Spleen (tissue), 11 donors: Measurements from ENCODE around the gene PRPS1. TPM values are rescaled to one million over a fixed set of nuclear protein-coding genes. Genes with fewer than 3 reads are reported as not detected.
"Not testable (repeated sequence)": the region's sequence is repeated elsewhere in the genome, so short reads cannot be mapped to it uniquely, and the experiment has no call there.

Experiments
- DNase-seq: peaks from one replicate; pipeline ENCODE4 v3.0.0-alpha.2; 2020
- H3K27ac ChIP-seq, 8 donors: fragments of 200-600 bp; sonication (generic) in 7 of 8; 1 replicate in 4 of 8; 2 replicates in 4 of 8; pipeline versions ENCODE4 v1.5.0 to v1.8.0; 2016 to 2021; ENCODE audit warnings: inconsistent platforms in 4 of 8, mild to moderate bottlenecking in 4 of 8, moderate library complexity in 1 of 8
- H3K27me3 ChIP-seq, 7 donors: fragments of 200-600 bp; sonication (generic) in 6 of 7; replicated peaks in 1 of 7; 1 replicate in 4 of 7; 2 replicates in 3 of 7; pipeline versions ENCODE4 v1.5.0 to v1.8.0; 2016 to 2021; ENCODE audit warnings: inconsistent platforms in 3 of 7, mild to moderate bottlenecking in 1 of 7
- H3K36me3 ChIP-seq, 6 donors: fragments of 200-600 bp; sonication (generic) in 5 of 6; 1 replicate in 4 of 6; 2 replicates in 2 of 6; pipeline versions ENCODE4 v1.5.0 to v1.8.0; 2016 to 2021; ENCODE audit warnings: inconsistent platforms in 2 of 6
- H3K4me1 ChIP-seq, 6 donors: fragments of 200-600 bp; sonication (generic) in 5 of 6; 1 replicate in 3 of 6; 2 replicates in 3 of 6; pipeline versions ENCODE4 v1.5.0 to v1.8.0; 2016 to 2021; ENCODE audit warnings: inconsistent platforms in 3 of 6
- H3K4me3 ChIP-seq, 8 donors: fragments of 200-600 bp; sonication (generic) in 7 of 8; 1 replicate in 4 of 8; 2 replicates in 4 of 8; pipeline versions ENCODE4 v1.5.0 to v1.8.0; 2016 to 2021; ENCODE audit warnings: inconsistent platforms in 4 of 8, mild to moderate bottlenecking in 4 of 8, moderate library complexity in 2 of 8
- H3K9me3 ChIP-seq, 8 donors: fragments of 200-600 bp; sonication (generic) in 7 of 8; 1 replicate in 4 of 8; 2 replicates in 4 of 8; pipeline versions ENCODE4 v1.5.0 to v1.8.0; 2016 to 2021; ENCODE audit warnings: inconsistent platforms in 4 of 8
- POLR2A ChIP-seq, 3 donors: fragments of 450-650 bp; IDR thresholded peaks; one replicate each; pipeline ENCODE4 v1.5.1; 2017; ENCODE audit warnings: antibody characterized with exemption in 3 of 3, mild to moderate bottlenecking in 1 of 3
- POLR2AphosphoS5 ChIP-seq, 3 donors: sonication (generic); formaldehyde crosslinking; IDR thresholded peaks; one replicate each; pipeline ENCODE4 v1.5.1; 2017; ENCODE audit warnings: antibody characterized with exemption in 3 of 3
- WGBS, 5 donors: extraction: QIAGEN DNeasy Blood & Tissue Kit in 3 of 5; methylation state at CpG; one replicate each; pipeline versions ENCODE4 v1.1.5 to v1.1.7; 2013 to 2018; 5-methylcytosine and 5-hydroxymethylcytosine counted together
- intact Hi-C: fragments of 100-400 bp; cut with DNase I; formaldehyde crosslinking; loops from one replicate; pipeline ENCODE4 v1.15.0; 2023; ENCODE audit warnings: low total_unique reads
- polyA plus RNA-seq, 3 donors: library from polyadenylated mRNA; stranded (reverse); fragments of 200-250 nt; gene quantifications; one replicate each; pipeline ENCODE4 v1.2.1, GENCODE V29; 2013
- total RNA-seq, 7 donors: library from RNA; depleted of rRNA in 3 of 7; stranded (reverse); fragments of >200 nt in 3 of 7; fragmentation: NEBNext Ultra II Directional in 4 of 7; extraction: Animal tissue kit (Norgen Biotek cat#: 25700) in 4 of 7; gene quantifications; one replicate each; pipeline versions ENCODE4 v1.1.0 to v1.2.1, GENCODE V29; 2016 to 2021
- TF ChIP-seq, protein P1 (sequence below), 11 experiments: fragments of 200-600 bp in 7 of 11; fragments of 450-650 bp in 4 of 11; sonication (generic) in 4 of 11; IDR thresholded peaks in 8 of 11; conservative IDR thresholded peaks in 3 of 11; 1 replicate in 7 of 11; 2 replicates in 4 of 11; pipeline versions ENCODE4 v1.4.0 to v1.8.0; 2016 to 2021; ENCODE audit warnings: antibody characterized with exemption in 11 of 11, inconsistent platforms in 4 of 11, mild to moderate bottlenecking in 1 of 11
- donor health status: healthy with polysubstance abuse.
- donor health status: DM: no; HTN: no; CAD: no; lungs with moderate emphysema.
- donor health status: DM: no; HTN: no; CAD: no.
- donor health status: Bipolar disorder and iron deficiency.
- donor health status: healthy.
- donor health status: DM: no; HTN: no; CAD: no.
- donor health status: DM: yes; HTN: yes; CAD: no.

PRPS1 gene
- total and polyA plus RNA-seq, 10 donors, result 15.0 to 47.6 (median 36.1) TPM

DNA sequence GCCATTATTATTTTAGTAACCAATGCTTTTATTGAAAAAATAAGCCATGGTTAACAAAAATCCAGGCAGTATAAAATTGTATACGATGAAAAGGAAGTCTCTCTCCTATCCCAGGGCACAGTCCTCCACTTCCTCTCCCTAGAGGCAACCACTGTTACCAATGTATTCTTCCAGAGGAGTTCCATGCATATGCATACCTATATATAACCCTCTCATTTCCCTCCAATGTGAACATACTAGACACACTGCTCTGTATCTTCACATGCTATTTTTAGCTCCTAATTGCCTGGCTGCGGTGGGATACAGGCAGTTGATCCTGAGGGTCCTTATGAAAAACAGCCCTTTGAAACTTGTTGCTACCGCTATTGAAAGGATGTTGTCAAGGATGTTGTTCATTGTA is 33.8 kb downstream of the PRPS1 start:
- Histone ChIP-seq H3K27ac (no peak overlapping the region), H3K27me3 (peaks cover 0 to 13% (median 0%) of the 10 kb centered on the region in 7 donors), H3K4me3 (no peak overlapping the region), H3K4me1 (peaks cover 0 to 6% (median 0%) of the 10 kb centered on the region in 6 donors), H3K36me3 (peaks cover 0 to 6% (median 0%) of the 10 kb centered on the region in 6 donors), H3K9me3 (no peaks in the 10 kb centered on the region)
- intact Hi-C loops, result no loop called here
- no peak for DNase-seq
- TF ChIP-seq POLR2A (IDR thresholded peaks at IDR 0.05), result no peak
- TF ChIP-seq, protein P1, sequence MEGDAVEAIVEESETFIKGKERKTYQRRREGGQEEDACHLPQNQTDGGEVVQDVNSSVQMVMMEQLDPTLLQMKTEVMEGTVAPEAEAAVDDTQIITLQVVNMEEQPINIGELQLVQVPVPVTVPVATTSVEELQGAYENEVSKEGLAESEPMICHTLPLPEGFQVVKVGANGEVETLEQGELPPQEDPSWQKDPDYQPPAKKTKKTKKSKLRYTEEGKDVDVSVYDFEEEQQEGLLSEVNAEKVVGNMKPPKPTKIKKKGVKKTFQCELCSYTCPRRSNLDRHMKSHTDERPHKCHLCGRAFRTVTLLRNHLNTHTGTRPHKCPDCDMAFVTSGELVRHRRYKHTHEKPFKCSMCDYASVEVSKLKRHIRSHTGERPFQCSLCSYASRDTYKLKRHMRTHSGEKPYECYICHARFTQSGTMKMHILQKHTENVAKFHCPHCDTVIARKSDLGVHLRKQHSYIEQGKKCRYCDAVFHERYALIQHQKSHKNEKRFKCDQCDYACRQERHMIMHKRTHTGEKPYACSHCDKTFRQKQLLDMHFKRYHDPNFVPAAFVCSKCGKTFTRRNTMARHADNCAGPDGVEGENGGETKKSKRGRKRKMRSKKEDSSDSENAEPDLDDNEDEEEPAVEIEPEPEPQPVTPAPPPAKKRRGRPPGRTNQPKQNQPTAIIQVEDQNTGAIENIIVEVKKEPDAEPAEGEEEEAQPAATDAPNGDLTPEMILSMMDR (IDR thresholded peaks at IDR 0.05 in 8 of 11, conservative IDR thresholded peaks at IDR 0.05 in 3 of 11), result no peak
- no peak for TF ChIP-seq POLR2AphosphoS5 (IDR thresholded peaks at IDR 0.05)
- WGBS, 5 donors, result 40 to 70% (median 55%) methylated on average over 3 of the region's 3 CpGs

DNA sequence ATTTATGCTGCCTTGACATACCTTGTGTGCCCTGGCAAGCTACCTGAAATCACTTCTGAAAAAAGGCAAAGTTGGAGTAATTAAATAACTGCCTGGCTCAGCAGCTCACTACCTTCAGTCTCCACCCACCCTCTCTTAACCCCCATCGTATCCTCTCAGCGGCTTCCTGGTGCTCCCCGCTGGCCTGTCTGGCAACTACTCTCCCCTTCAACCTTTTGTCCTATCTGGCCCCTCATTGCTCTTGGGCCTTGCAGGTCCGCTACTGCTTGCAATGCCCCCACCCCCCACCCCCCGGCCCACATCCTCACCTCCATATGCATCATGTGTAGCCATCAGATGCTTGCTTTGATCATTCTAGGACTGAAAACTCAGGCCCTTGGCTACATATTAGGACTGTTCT is 34.5 kb downstream of the PRPS1 start:
- H3K4me3 ChIP-seq, result no peak overlapping the region
- peaks cover 0 to 13% (median 0%) of the 10 kb centered on the region in 7 donors for H3K27me3 ChIP-seq
- no peak overlapping the region for H3K27ac ChIP-seq
- intact Hi-C loops, result no loop called here
- peaks cover 0 to 6% (median 0%) of the 10 kb centered on the region in 6 donors for H3K4me1 ChIP-seq
- WGBS, 5 donors, result 27 to 79% (median 69%) methylated on average over 5 of the region's 5 CpGs
- H3K36me3 ChIP-seq, result peaks cover 0 to 6% (median 0%) of the 10 kb centered on the region in 6 donors
- no peaks in the 10 kb centered on the region for H3K9me3 ChIP-seq
- TF ChIP-seq POLR2AphosphoS5 (IDR thresholded peaks at IDR 0.05) (no peak), POLR2A (IDR thresholded peaks at IDR 0.05) (no peak)
- TF ChIP-seq, protein P1 (IDR thresholded peaks at IDR 0.05 in 8 of 11, conservative IDR thresholded peaks at IDR 0.05 in 3 of 11), result no peak
- no peak for DNase-seq

DNA sequence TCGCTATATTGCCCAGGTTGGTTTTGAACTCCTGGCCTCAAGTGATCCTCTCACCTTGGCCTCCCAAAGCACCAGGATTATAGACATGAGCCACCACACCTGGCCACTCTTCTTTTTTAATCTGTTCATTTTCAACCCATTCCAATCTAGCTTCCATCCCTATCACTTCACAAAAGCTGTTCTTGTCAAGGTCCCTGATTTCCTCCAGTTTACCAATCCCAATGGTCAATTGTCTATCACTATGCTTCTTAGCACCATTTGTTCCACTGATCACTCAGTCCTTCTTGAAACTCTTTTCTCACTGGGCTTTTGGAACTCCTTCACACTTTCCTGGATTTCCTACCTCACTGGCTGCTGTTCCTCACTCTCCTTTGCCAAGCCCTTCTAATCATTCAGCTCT is 38.6 kb downstream of the PRPS1 start:
- intact Hi-C loops, result no loop called here
- Histone ChIP-seq H3K36me3 (peaks cover 0 to 6% (median 0%) of the 10 kb centered on the region in 6 donors), H3K4me3 (no peak overlapping the region), H3K27ac (no peak overlapping the region), H3K4me1 (peaks cover 0 to 6% (median 0%) of the 10 kb centered on the region in 6 donors), H3K27me3 (peaks cover 0 to 21% (median 0%) of the 10 kb centered on the region in 7 donors), H3K9me3 (no peaks in the 10 kb centered on the region)
- TF ChIP-seq, protein P1 (IDR thresholded peaks at IDR 0.05 in 8 of 11, conservative IDR thresholded peaks at IDR 0.05 in 3 of 11), result no peak
- TF ChIP-seq POLR2A (IDR thresholded peaks at IDR 0.05), result no peak
- TF ChIP-seq POLR2AphosphoS5 (IDR thresholded peaks at IDR 0.05), result no peak
- 89 to 100% (median 93%) methylated on average over 1 of the region's 1 CpG for WGBS, 5 donors
- no peak for DNase-seq

DNA sequence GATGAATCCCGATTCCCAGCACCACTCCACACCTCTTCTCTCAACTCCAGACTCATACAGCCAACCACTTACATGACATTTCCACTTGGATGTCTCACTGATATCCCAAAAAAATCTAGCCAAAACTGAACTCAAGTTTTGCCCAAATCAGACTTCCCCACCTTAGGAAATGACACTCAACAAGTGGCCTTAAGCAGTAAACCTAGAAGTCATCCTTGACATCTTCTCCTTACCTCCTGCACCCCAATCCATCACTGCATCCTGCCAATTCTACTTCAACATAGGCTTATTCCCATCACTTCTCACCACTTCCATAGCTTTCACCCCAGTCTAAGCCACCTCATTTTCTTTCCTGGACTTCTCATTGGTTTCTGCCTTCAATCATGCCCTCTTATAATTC is 39.1 kb downstream of the PRPS1 start:
- intact Hi-C loops, result no loop called here
- WGBS, 5 donors, result 53 to 94% (median 91%) methylated on average over 1 of the region's 1 CpG

DNA sequence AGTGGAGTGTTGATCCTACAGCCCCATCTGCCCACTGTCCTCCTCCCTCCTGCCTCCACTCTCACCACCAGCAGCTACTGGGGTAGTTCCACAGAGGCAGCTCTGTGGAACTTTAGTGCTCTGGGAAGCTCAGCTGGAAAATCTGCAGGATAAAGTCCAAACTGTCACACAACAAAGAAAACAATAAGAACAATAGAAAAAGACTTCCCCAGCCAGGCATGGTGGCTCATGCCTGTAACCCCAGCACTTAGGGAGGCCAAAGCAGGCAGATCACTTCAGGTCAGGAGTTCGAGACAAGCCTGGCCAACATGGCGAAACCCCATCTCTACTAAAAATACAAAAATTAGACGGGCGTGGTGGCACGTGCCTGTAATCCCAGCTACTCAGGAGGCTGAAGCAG is 40.4 kb downstream of the PRPS1 start:
- H3K36me3 ChIP-seq, H3K9me3 ChIP-seq, intact Hi-C loops, DNase-seq, H3K27ac ChIP-seq, H3K4me3 ChIP-seq: not testable (repeated sequence)
- Histone ChIP-seq H3K27me3 (peaks cover 0 to 21% (median 0%) of the 10 kb centered on the region in 7 donors), H3K4me1 (peaks cover 6 to 19% (median 12%) of the 10 kb centered on the region in 6 donors)
- WGBS, 5 donors, result 78 to 100% (median 82%) methylated on average over 5 of the region's 5 CpGs

More for the DNA sequence above, 39.1 kb downstream of the PRPS1 start:
- peaks cover 0 to 6% (median 0%) of the 10 kb centered on the region in 6 donors for H3K36me3 ChIP-seq
- TF ChIP-seq, protein P1 (IDR thresholded peaks at IDR 0.05 in 8 of 11, conservative IDR thresholded peaks at IDR 0.05 in 3 of 11), result no peak
- TF ChIP-seq POLR2AphosphoS5 (IDR thresholded peaks at IDR 0.05) (no peak), POLR2A (IDR thresholded peaks at IDR 0.05) (no peak)
- no peak overlapping the region for H3K27ac ChIP-seq
- no peaks in the 10 kb centered on the region for H3K9me3 ChIP-seq
- peaks cover 0 to 6% (median 0%) of the 10 kb centered on the region in 6 donors for H3K4me1 ChIP-seq
- DNase-seq, result no peak
- H3K27me3 ChIP-seq, result peaks cover 0 to 21% (median 0%) of the 10 kb centered on the region in 7 donors
- no peak overlapping the region for H3K4me3 ChIP-seq
